Measurements from ENCODE around the gene KCNJ1.
A peak's percentile ranks its signal among the peaks of the same experiment; 100 is the strongest.

KCNJ1 gene

GRCh38 chr11:128852327-128853023 is 14.6 kb downstream of the KCNJ1 start:
- no peak for TF ChIP-seq CTCF (IDR thresholded peaks at IDR 0.05; ENCODE audit: insufficient read depth, low read length, poor library complexity, severe bottlenecking)
- Histone ChIP-seq H3K36me3 (ENCODE audit: control insufficient read depth, insufficient read depth, low read length) (no peaks in the 10 kb centered on the region), H3K27me3 (replicated peaks; ENCODE audit: control insufficient read depth, insufficient read depth, low read length) (no peaks in the 10 kb centered on the region; the same call in 1 of the 2 replicates), H3K4me3 (replicated peaks; ENCODE audit: low read depth, low read length) (no peak overlapping the region)
- DNase-seq (ENCODE audit: extremely low read depth, insufficient read length): no peak

GRCh38 chr11:128848815-128849455 is 18.2 kb downstream of the KCNJ1 start:
- peak; percentile 54 for DNase-seq (ENCODE audit: extremely low read depth, insufficient read length)

GRCh38 chr11:128846985-128847384 is 20.1 kb downstream of the KCNJ1 start:
- no peaks in the 10 kb centered on the region for H3K27me3 ChIP-seq (replicated peaks; ENCODE audit: control insufficient read depth, insufficient read depth, low read length)
- H3K4me3 ChIP-seq (replicated peaks; ENCODE audit: low read depth, low read length): no peak overlapping the region
- TF ChIP-seq CTCF (IDR thresholded peaks at IDR 0.05; ENCODE audit: insufficient read depth, low read length, poor library complexity, severe bottlenecking): no peak
- DNase-seq (ENCODE audit: extremely low read depth, insufficient read length): no peak
- no peaks in the 10 kb centered on the region for H3K36me3 ChIP-seq (ENCODE audit: control insufficient read depth, insufficient read depth, low read length)

More at GRCh38 chr11:128848815-128849455, 18.2 kb downstream of the KCNJ1 start:
- Histone ChIP-seq H3K27me3 (replicated peaks; ENCODE audit: control insufficient read depth, insufficient read depth, low read length) (no peaks in the 10 kb centered on the region; the same call in 1 of the 2 replicates), H3K36me3 (ENCODE audit: control insufficient read depth, insufficient read depth, low read length) (no peaks in the 10 kb centered on the region), H3K4me3 (replicated peaks; ENCODE audit: low read depth, low read length) (no peak overlapping the region)
- TF ChIP-seq CTCF (IDR thresholded peaks at IDR 0.05; ENCODE audit: insufficient read depth, low read length, poor library complexity, severe bottlenecking): peak; percentile 86

- no peaks in the 10 kb centered on the region for H3K27me3 ChIP-seq (replicated peaks; ENCODE audit: control insufficient read depth, insufficient read depth, low read length)
- H3K36me3 ChIP-seq (ENCODE audit: control insufficient read depth, insufficient read depth, low read length): no peaks in the 10 kb centered on the region
- TF ChIP-seq CTCF (IDR thresholded peaks at IDR 0.05; ENCODE audit: insufficient read depth, low read length, poor library complexity, severe bottlenecking): no peak
- no peak overlapping the region for H3K4me3 ChIP-seq (replicated peaks; ENCODE audit: low read depth, low read length)
- DNase-seq (ENCODE audit: extremely low read depth, insufficient read length): no peak
Measured at GRCh38 chr11:128845334-128845780, 21.7 kb downstream of the KCNJ1 start.

- Histone ChIP-seq H3K27me3 (replicated peaks; ENCODE audit: control insufficient read depth, insufficient read depth, low read length) (no peaks in the 10 kb centered on the region), H3K36me3 (ENCODE audit: control insufficient read depth, insufficient read depth, low read length) (no peaks in the 10 kb centered on the region), H3K4me3 (replicated peaks; ENCODE audit: low read depth, low read length) (no peak overlapping the region)
- DNase-seq (ENCODE audit: extremely low read depth, insufficient read length): no peak
- no peak for TF ChIP-seq CTCF (IDR thresholded peaks at IDR 0.05; ENCODE audit: insufficient read depth, low read length, poor library complexity, severe bottlenecking)
Measured at GRCh38 chr11:128843198-128843785, 23.8 kb downstream of the KCNJ1 start.
